H1 (cell line): ENCODE data around the gene GPANK1. TPM values are rescaled to one million over a fixed set of nuclear protein-coding genes. Genes with fewer than 3 reads are reported as not detected.

Experiments
- CTCF ChIA-PET: fragments of 300-600 bp; sonication (Branson Sonifier 250); formaldehyde crosslinking; loops from one replicate; lab custom pipeline; 2021; ENCODE audit not compliant: partially characterized antibody; lab: Charles Lee
- POLR2A ChIA-PET: fragments of 300-600 bp; sonication (Branson Sonifier 250); formaldehyde crosslinking; loops from one replicate; lab custom pipeline; 2021; ENCODE audit warnings: inconsistent platforms; ENCODE audit not compliant: partially characterized antibody; lab: Charles Lee
- DNase-seq, 2 experiments: peaks; one replicate each; pipeline versions ENCODE4 v3.0.0 to v3.0.0-alpha.2; 2010 to 2022; ENCODE audit warnings: low spot score in 2 of 2, low read depth in 1 of 2, mixed read lengths in 1 of 2
- FAIRE-seq: peaks from 2 replicates; lab custom pipeline; 2011; peaks lifted over from hg19 to GRCh38; lab: Jason Lieb, UNC
- H2AFZ ChIP-seq: 2 replicates; pipeline ENCODE4 v1.8.1; 2012; ENCODE audit warnings: low read length, inconsistent platforms
- H2AK5ac ChIP-seq: 2 replicates; pipeline ENCODE4 v1.6.1; 2013; ENCODE audit warnings: low read depth, low read length
- H2BK120ac ChIP-seq: replicated peaks from 2 replicates; pipeline ENCODE3; 2013; ENCODE audit warnings: low read depth, low read length, inconsistent platforms
- H2BK12ac ChIP-seq: 2 replicates; pipeline ENCODE4 v1.6.1; 2013; ENCODE audit warnings: low read depth, low read length
- H2BK15ac ChIP-seq: 2 replicates; pipeline ENCODE4 v1.6.1; 2013; ENCODE audit warnings: low read length
- H2BK20ac ChIP-seq: 2 replicates; pipeline ENCODE4 v1.6.1; 2013; ENCODE audit warnings: low read length
- H2BK5ac ChIP-seq: 2 replicates; pipeline ENCODE4 v1.6.1; 2013; ENCODE audit warnings: low read depth, low read length
- H3K14ac ChIP-seq: 2 replicates; pipeline ENCODE4 v1.6.1; 2013; ENCODE audit warnings: inconsistent platforms; ENCODE audit not compliant: insufficient read length
- H3K18ac ChIP-seq: 2 replicates; pipeline ENCODE4 v1.6.1; 2013; ENCODE audit warnings: low read length; ENCODE audit errors: extremely low read depth
- H3K23ac ChIP-seq: 2 replicates; pipeline ENCODE4 v1.6.1; 2013; ENCODE audit warnings: inconsistent platforms; ENCODE audit not compliant: insufficient read length
- H3K23me2 ChIP-seq: 2 replicates; pipeline ENCODE4 v1.6.1; 2013; ENCODE audit warnings: low read depth, low read length
- H3K27ac ChIP-seq: 2 replicates; pipeline ENCODE4 v1.6.1; 2011; ENCODE audit warnings: low read depth, low read length, inconsistent platforms
- H3K27me3 ChIP-seq, 4 experiments: replicated peaks in 1 of 4; 1 replicate in 1 of 4; 2 replicates in 3 of 4; pipeline versions ENCODE4 v1.6.1 to v1.8.1; 2011 to 2013; ENCODE audit warnings: low read length in 3 of 4, mild to moderate bottlenecking in 3 of 4, inconsistent platforms in 2 of 4, mixed read lengths in 2 of 4, moderate library complexity in 1 of 4; ENCODE audit not compliant: control insufficient read depth in 3 of 4, insufficient read depth in 3 of 4; ENCODE audit errors: extremely low read depth in 1 of 4
- H3K36me3 ChIP-seq, 4 experiments: 2 replicates each; pipeline versions ENCODE4 v1.6.1 to v1.8.1; 2011 to 2013; ENCODE audit warnings: mild to moderate bottlenecking in 4 of 4, low read length in 3 of 4, moderate library complexity in 2 of 4, control low read depth in 1 of 4, inconsistent platforms in 1 of 4; ENCODE audit not compliant: insufficient read depth in 4 of 4, control insufficient read depth in 2 of 4
- H3K4ac ChIP-seq: replicated peaks from 2 replicates; pipeline ENCODE3; 2013; ENCODE audit warnings: low read length, low read depth, mixed read lengths, inconsistent platforms; ENCODE audit not compliant: insufficient read length
- H3K4me1 ChIP-seq, 4 experiments: replicated peaks in 1 of 4; 1 replicate in 1 of 4; 2 replicates in 3 of 4; pipeline versions ENCODE4 v1.6.1 to v1.8.1; 2011 to 2013; ENCODE audit warnings: low read length in 3 of 4, inconsistent platforms in 2 of 4, mixed read lengths in 1 of 4; ENCODE audit not compliant: insufficient read depth in 4 of 4, control insufficient read depth in 3 of 4
- H3K4me2 ChIP-seq, 2 experiments: 2 replicates each; pipeline versions ENCODE4 v1.6.1 to v1.8.1; 2011 to 2013; ENCODE audit warnings: low read depth in 2 of 2, low read length in 2 of 2, control low read depth in 1 of 2, inconsistent platforms in 1 of 2, mild to moderate bottlenecking in 1 of 2; ENCODE audit not compliant: insufficient read depth in 1 of 2
- H3K4me3 ChIP-seq, 4 experiments: fragments of 200-600, 300-600 bp in 1 of 4; sonication (generic), shearing (Covaris generic), sonication (Bioruptor Twin) in 1 of 4; 2 replicates each; pipeline versions ENCODE4 v1.5.1 to v1.8.1; 2011 to 2016; ENCODE audit warnings: low read length in 4 of 4, low read depth in 3 of 4, control low read depth in 2 of 4, inconsistent platforms in 2 of 4, mild to moderate bottlenecking in 2 of 4, mixed read lengths in 1 of 4, moderate library complexity in 1 of 4; ENCODE audit not compliant: insufficient read depth in 2 of 4; ENCODE audit errors: extremely low read depth in 1 of 4
- H3K56ac ChIP-seq: replicated peaks from 2 replicates; pipeline ENCODE3; 2013; ENCODE audit warnings: low read depth, mild to moderate bottlenecking, mixed read lengths, low read length, inconsistent platforms; ENCODE audit not compliant: insufficient read length
- H3K79me1 ChIP-seq: 2 replicates; pipeline ENCODE4 v1.6.1; 2013; ENCODE audit warnings: low read depth, low read length, control low read depth
- H3K79me2 ChIP-seq, 2 experiments: 2 replicates each; pipeline versions ENCODE4 v1.6.1 to v1.8.1; 2012 to 2013; ENCODE audit warnings: low read length in 2 of 2, mild to moderate bottlenecking in 2 of 2, inconsistent platforms in 1 of 2; ENCODE audit not compliant: insufficient read depth in 2 of 2, control insufficient read depth in 1 of 2
- H3K9ac ChIP-seq, 4 experiments: replicated peaks in 1 of 4; 1 replicate in 1 of 4; 2 replicates in 3 of 4; pipeline versions ENCODE4 v1.6.1 to v1.8.1; 2011 to 2013; ENCODE audit warnings: low read depth in 3 of 4, low read length in 3 of 4, control low read depth in 2 of 4, mild to moderate bottlenecking in 2 of 4, moderate library complexity in 2 of 4, inconsistent platforms in 1 of 4; ENCODE audit errors: extremely low read depth in 1 of 4
- H3K9me3 ChIP-seq, 2 experiments: 2 replicates each; pipeline versions ENCODE4 v1.6.1 to v1.8.1; 2012 to 2013; ENCODE audit warnings: mild to moderate bottlenecking in 2 of 2, moderate library complexity in 2 of 2, control low read depth in 1 of 2, inconsistent platforms in 1 of 2, low read depth in 1 of 2, low read length in 1 of 2, mixed read lengths in 1 of 2; ENCODE audit not compliant: insufficient read depth in 2 of 2
- H4K20me1 ChIP-seq, 2 experiments: replicated peaks in 1 of 2; 2 replicates each; pipeline versions ENCODE3 to v1.8.1; 2011 to 2013; ENCODE audit warnings: inconsistent platforms in 2 of 2, low read length in 2 of 2, mild to moderate bottlenecking in 1 of 2; ENCODE audit not compliant: insufficient read depth in 2 of 2, control insufficient read depth in 1 of 2
- H4K5ac ChIP-seq: 2 replicates; pipeline ENCODE4 v1.6.1; 2013; ENCODE audit warnings: low read length, low read depth, mixed read lengths, inconsistent platforms; ENCODE audit not compliant: insufficient read length
- H4K8ac ChIP-seq: 2 replicates; pipeline ENCODE4 v1.8.0; 2013; ENCODE audit warnings: mild to moderate bottlenecking, moderate library complexity, low read length, inconsistent platforms; ENCODE audit not compliant: insufficient read depth; ENCODE audit errors: extremely low read depth
- H4K91ac ChIP-seq: replicated peaks from 2 replicates; pipeline ENCODE3; 2013; ENCODE audit warnings: low read length, mixed read lengths, inconsistent platforms; ENCODE audit not compliant: insufficient read length
- CTBP2 ChIP-seq: IDR thresholded peaks from 2 replicates; pipeline ENCODE4 v1.7.0; 2011; ENCODE audit warnings: borderline replicate concordance, mild to moderate bottlenecking, moderate library complexity, mixed read lengths, low read length; ENCODE audit not compliant: insufficient read depth, insufficient read length
- EGR1 ChIP-seq: IDR thresholded peaks from 2 replicates; pipeline ENCODE4 v1.6.1; 2011; ENCODE audit warnings: low read depth, low read length, borderline replicate concordance
- EP300 ChIP-seq, 2 experiments: IDR thresholded peaks; 1 replicate in 1 of 2; 2 replicates in 1 of 2; pipeline ENCODE4 v1.6.1; 2011 to 2012; ENCODE audit warnings: low read depth in 2 of 2, low read length in 2 of 2, mild to moderate bottlenecking in 2 of 2, borderline replicate concordance in 1 of 2, inconsistent platforms in 1 of 2, moderate library complexity in 1 of 2
- KDM1A ChIP-seq: fragments of 200-600, 300-600 bp; sonication (generic); IDR thresholded peaks from 2 replicates; pipeline ENCODE4 v1.7.1; 2016; ENCODE audit warnings: mild to moderate bottlenecking, low read length, borderline replicate concordance
- MAX ChIP-seq: IDR thresholded peaks from 2 replicates; pipeline ENCODE4 v1.6.1; 2012; ENCODE audit warnings: inconsistent platforms
- PHF8 ChIP-seq: fragments of 200-600 bp; sonication (generic); conservative IDR thresholded peaks from 2 replicates; pipeline ENCODE4 v1.7.1; 2012; ENCODE audit warnings: low read depth, mild to moderate bottlenecking, inconsistent platforms, low read length, moderate library complexity
- RFX5 ChIP-seq: IDR thresholded peaks from 2 replicates; pipeline ENCODE4 v1.6.1; 2011; ENCODE audit warnings: low read depth, low read length, improper control_type of control experiment, borderline replicate concordance
- RXRA ChIP-seq: IDR thresholded peaks from 2 replicates; pipeline ENCODE4 v1.6.1; 2011; ENCODE audit warnings: low read depth, mild to moderate bottlenecking, low read length, moderate library complexity; ENCODE audit not compliant: insufficient read depth
- SP2 ChIP-seq: IDR thresholded peaks from 2 replicates; pipeline ENCODE4 v1.6.1; 2012; ENCODE audit warnings: mild to moderate bottlenecking, low read length, inconsistent platforms
- USF2 ChIP-seq: IDR thresholded peaks from 2 replicates; pipeline ENCODE4 v1.6.1; 2011; ENCODE audit warnings: low read length, improper control_type of control experiment
- YY1 ChIP-seq: IDR thresholded peaks from 2 replicates; pipeline ENCODE4 v1.6.1; 2011; ENCODE audit warnings: low read depth, mild to moderate bottlenecking, low read length
- ZNF274 ChIP-seq: IDR thresholded peaks from 2 replicates; pipeline ENCODE4 v1.7.0; 2012; ENCODE audit warnings: low read length, borderline replicate concordance; ENCODE audit errors: extremely low read depth
- WGBS, 2 experiments: shearing (Covaris generic) in 1 of 2; methylation state at CpG; one replicate each; pipeline versions ENCODE4 v1.1.6 to v1.1.7; 2013 to 2015; ENCODE audit warnings: low lambda C conversion rate in 2 of 2, mixed read lengths in 2 of 2, inconsistent platforms in 1 of 2, low coverage in 1 of 2, missing lambda C conversion rate in 1 of 2; ENCODE audit not compliant: insufficient replicate concordance in 2 of 2, insufficient coverage in 1 of 2, insufficient read length in 1 of 2; ENCODE audit errors: extremely low coverage in 1 of 2, missing lambda C conversion rate in 1 of 2; 5-methylcytosine and 5-hydroxymethylcytosine counted together
- polyA plus RNA-seq, 7 experiments: library from polyadenylated mRNA; depleted of rRNA in 3 of 7; stranded (reverse) in 5 of 7; unstranded in 2 of 7; fragments of >200 nt in 5 of 7; fragments of 200-250 nt in 2 of 7; gene quantifications; 1 replicate in 5 of 7; 2 replicates in 1 of 7; 4 replicates in 1 of 7; pipeline versions ENCODE4 v1.2.1 to v1.2.3, GENCODE V29; 2011 to 2013; ENCODE audit warnings: missing spikeins in 2 of 7, mixed read lengths in 2 of 7
- total RNA-seq: library from RNA; stranded (reverse); fragmentation: NEBNext Ultra II Directional; extraction: Animal tissue kit (Norgen Biotek cat#: 25700); gene quantifications from 2 replicates; pipeline ENCODE4 v1.2.1, GENCODE V29; 2021

Gene GPANK1
- total and polyA plus RNA-seq, 2 of the 8 experiments (the other 6 are each of a cell fraction or from before 2014, with no cell fraction given), result 24.5 to 30.2 TPM

- Histone ChIP-seq H3K23ac (no peak overlapping the region), H3K36me3 (peaks cover 3 to 23% (median 16%) of the 10 kb centered on the region in 4 experiments; a peak in 5 of 8 replicates), H4K5ac (no peak overlapping the region), H3K56ac (no peak overlapping the region), H2BK20ac (no peak overlapping the region), H2BK15ac (no peak overlapping the region), H3K4me3 (no peak overlapping the region), H2BK5ac (no peak overlapping the region), H2AK5ac (no peak overlapping the region), H4K20me1 (no peaks in the 10 kb centered on the region), H2BK12ac (no peak overlapping the region), H3K9me3 (no peaks in the 10 kb centered on the region), H3K79me2 (no peaks in the 10 kb centered on the region), H3K79me1 (no peaks in the 10 kb centered on the region), H2BK120ac (no peak overlapping the region), H3K4me2 (no peak overlapping the region), H3K27me3 (peaks cover 0 to 1% (median 1%) of the 10 kb centered on the region in 4 experiments; a peak in 3 of 7 replicates), H3K4ac (no peak overlapping the region), H3K14ac (no peak overlapping the region), H2AFZ (no peak overlapping the region), H3K23me2 (peaks cover 5% of the 10 kb centered on the region; the same call in 1 of the 2 replicates), H4K91ac (no peak overlapping the region), H3K27ac (no peak overlapping the region), H3K9ac (no peak overlapping the region), H3K4me1 (peaks cover 0 to 5% (median 4%) of the 10 kb centered on the region in 4 experiments; a peak in 5 of 7 replicates), H4K8ac (no peak overlapping the region), H3K18ac (no peak overlapping the region)
- 89% methylated on average over 8 of the region's 8 CpGs; no CpG with 5 or more reads in 1 of the 2 experiments for WGBS, 2 experiments
- CTCF ChIA-PET, result interaction anchor here (0.8 to 5.8 kb wide), 8 partner anchors 12 to 181 kb away, joined by 3 to 26 read pairs (median 6); partner anchors contain the start of genes DDAH2 and LY6G5B
- POLR2A ChIA-PET, result interaction anchor here (0.8 to 6.6 kb wide), 4 partner anchors 24 to 140 kb away, joined by 3 to 33 read pairs (median 4); partner anchors contain the start of genes BAG6 and HSPA1B
- no peak for FAIRE-seq
- no peak for DNase-seq
- TF ChIP-seq EP300 (IDR thresholded peaks at IDR 0.05; ENCODE audit: borderline replicate concordance in 1 of 2, low read depth in 2 of 2, low read length in 2 of 2), result no peak
- no peak for TF ChIP-seq YY1
- TF ChIP-seq ZNF274, result no peak
- no peak for TF ChIP-seq CTBP2
- TF ChIP-seq MAX, result no peak
- no peak for TF ChIP-seq RFX5
- TF ChIP-seq PHF8, result no peak
- no peak for TF ChIP-seq KDM1A
- no peak for TF ChIP-seq RXRA
- TF ChIP-seq USF2, result no peak
- TF ChIP-seq EGR1, result no peak
- TF ChIP-seq SP2, result no peak
Measured at GRCh38 chr6:31687321-31687720, 22.5 kb upstream of the GPANK1 start.
